Measurements from ENCODE around the gene LIMS1. TPM values are rescaled to one million over a fixed set of nuclear protein-coding genes. Genes with fewer than 3 reads are reported as not detected.

The LIMS1 gene
- total and polyA plus RNA-seq, 2 of the 13 experiments (the other 11 are each of a cell fraction or from before 2014, with no cell fraction given) = 38.3 to 49.6 TPM

GRCh38 chr2:108490506-108491122 lies 43.7 kb upstream of the LIMS1 start:
- Histone ChIP-seq H3K79me2 (ENCODE audit: insufficient read depth, low read length) (no peaks in the 10 kb centered on the region), H3K4me2 (ENCODE audit: low read depth, low read length) (no peak overlapping the region), H3K36me3 (replicated peaks in 1 of 2; ENCODE audit: control insufficient read depth in 1 of 2, insufficient read depth in 2 of 2, low read length in 2 of 2) (peaks cover 9 to 51% of the 10 kb centered on the region in 2 experiments), H3K9ac (ENCODE audit: insufficient read depth, low read depth, low read length) (no peak overlapping the region), H3K27ac (ENCODE audit: extremely low read length, insufficient read depth, low read length) (no peak overlapping the region), H4K20me1 (ENCODE audit: insufficient read depth, low read length) (no peaks in the 10 kb centered on the region), H2AFZ (ENCODE audit: low read length) (no peak overlapping the region), H3K27me3 (ENCODE audit: control insufficient read depth in 1 of 2, insufficient read depth in 2 of 2, low read length in 2 of 2) (no peaks in the 10 kb centered on the region), H3K9me3 (ENCODE audit: low read length) (no peaks in the 10 kb centered on the region), H3K4me1 (ENCODE audit: insufficient read depth, low read length) (peaks cover 27% of the 10 kb centered on the region), H3K4me3 (replicated peaks in 1 of 3; ENCODE audit: insufficient read depth in 1 of 3, low read depth in 2 of 3, low read length in 3 of 3) (no peak overlapping the region)
- CTCF ChIA-PET (ENCODE audit: low intra/inter-chr PET ratio, low total read pairs) = no interaction called here
- BruUV-seq (replicated peaks) = no TSS peak
- no peak for FAIRE-seq
- intact Hi-C loops (cut with micrococcal nuclease; ENCODE audit: unreplicated experiment) (loop anchor here (5.0 kb wide), 1 partner anchor 42 kb away; the partner anchor contains the start of gene LIMS1), in situ Hi-C loops (cut with HindIII; ENCODE audit: extremely low pct_ligation_motif_present, low pct_unique_long_range_greater_than_20kb) (no loop called here)
- no peak for ATAC-seq
- DNase-seq (ENCODE audit: low spot score) = no peak
- POLR2A ChIA-PET = no interaction called here
- TF ChIP-seq ZNF772 (CRISPR knock-in tag; IDR thresholded peaks at IDR 0.05) (no peak), ZFP36 (IDR thresholded peaks at IDR 0.05; ENCODE audit: borderline replicate concordance, low read depth, low read length, partially characterized antibody) (no peak), ZNF180 (CRISPR knock-in tag; IDR thresholded peaks at IDR 0.05; ENCODE audit: borderline replicate concordance, low read depth) (no peak), ZKSCAN1 (IDR thresholded peaks at IDR 0.05; ENCODE audit: low read length) (peak; percentile 69; the same call in 1 of the 2 replicates), ZNF318 (CRISPR knock-in tag; IDR thresholded peaks at IDR 0.05) (no peak), ZNF609 (CRISPR knock-in tag; IDR thresholded peaks at IDR 0.05; ENCODE audit: borderline replicate concordance) (no peak)
